HepG2 (cell line): Measurements from ENCODE around the gene TLE2. TPM values are rescaled to one million over a fixed set of nuclear protein-coding genes. Genes with fewer than 3 reads are reported as not detected.

Experiments used
- ELF4 ChIP-seq: sonication (generic); formaldehyde crosslinking; IDR thresholded peaks from 2 replicates; pipeline ENCODE4 v1.5.0; 2020; ENCODE audit warnings: missing genetic modification reagents, mild to moderate bottlenecking, moderate library complexity, borderline replicate concordance
- MTA1 ChIP-seq: sonication (generic); formaldehyde crosslinking; IDR thresholded peaks from 2 replicates; pipeline ENCODE4 v1.4.0; 2020; ENCODE audit warnings: missing genetic modification reagents, mild to moderate bottlenecking, borderline replicate concordance
- NPAS2 ChIP-seq: sonication (generic); formaldehyde crosslinking; IDR thresholded peaks from 2 replicates; pipeline ENCODE4 v1.8.0; 2022; ENCODE audit warnings: mild to moderate bottlenecking, missing genetic modification reagents, borderline replicate concordance
- SRF ChIP-seq: IDR thresholded peaks from 2 replicates; pipeline ENCODE4 v1.6.1; 2011; ENCODE audit warnings: mild to moderate bottlenecking, low read depth, low read length, moderate library complexity
- ZFP62 ChIP-seq: sonication (generic); formaldehyde crosslinking; IDR thresholded peaks from 2 replicates; pipeline ENCODE4 v1.4.0; 2020; ENCODE audit warnings: missing genetic modification reagents
- ZSCAN9 ChIP-seq: IDR thresholded peaks from 2 replicates; pipeline ENCODE4 v1.6.1; 2016; ENCODE audit warnings: borderline replicate concordance
- polyA plus RNA-seq, 8 experiments: library from polyadenylated mRNA; depleted of rRNA in 3 of 8; stranded (reverse) in 7 of 8; unstranded in 1 of 8; fragments of >200 nt; fragmentation: Illumina TruSeq in 4 of 8; extraction: Trizol in 4 of 8; gene quantifications; 2 replicates each; pipeline versions ENCODE4 v1.2.1 to v1.2.3, GENCODE V29; 2011 to 2016; ENCODE audit warnings: low read depth in 4 of 8, missing spikeins in 1 of 8, mixed read lengths in 1 of 8; ENCODE audit not compliant: insufficient read depth in 1 of 8
- total RNA-seq, 5 experiments: library from RNA; depleted of rRNA; stranded (reverse); fragments of >200 nt; fragmentation: Illumina TruSeq; extraction: Trizol; gene quantifications; 2 replicates each; pipeline ENCODE4 v1.2.3, GENCODE V29; 2016; ENCODE audit warnings: low read depth in 1 of 5
- TF ChIP-seq, protein P1 (sequence below): sonication (generic); formaldehyde crosslinking; IDR thresholded peaks from 2 replicates; pipeline ENCODE4 v1.5.1; 2020; ENCODE audit warnings: mild to moderate bottlenecking, missing genetic modification reagents, borderline replicate concordance
- TF ChIP-seq, protein P2 (sequence below): sonication (generic); formaldehyde crosslinking; IDR thresholded peaks from 2 replicates; pipeline ENCODE4 v1.9.0; 2021; ENCODE audit warnings: mild to moderate bottlenecking, missing genetic modification reagents
- TF ChIP-seq, protein P3 (sequence below): IDR thresholded peaks from 2 replicates; pipeline ENCODE4 v1.6.1; 2012; ENCODE audit warnings: low read length, improper control_type of control experiment

Gene TLE2
- total and polyA plus RNA-seq, 2 of the 13 experiments (the other 11 are each of a cell fraction or from before 2014, with no cell fraction given), result 0.07 to 0.81 TPM

DNA sequence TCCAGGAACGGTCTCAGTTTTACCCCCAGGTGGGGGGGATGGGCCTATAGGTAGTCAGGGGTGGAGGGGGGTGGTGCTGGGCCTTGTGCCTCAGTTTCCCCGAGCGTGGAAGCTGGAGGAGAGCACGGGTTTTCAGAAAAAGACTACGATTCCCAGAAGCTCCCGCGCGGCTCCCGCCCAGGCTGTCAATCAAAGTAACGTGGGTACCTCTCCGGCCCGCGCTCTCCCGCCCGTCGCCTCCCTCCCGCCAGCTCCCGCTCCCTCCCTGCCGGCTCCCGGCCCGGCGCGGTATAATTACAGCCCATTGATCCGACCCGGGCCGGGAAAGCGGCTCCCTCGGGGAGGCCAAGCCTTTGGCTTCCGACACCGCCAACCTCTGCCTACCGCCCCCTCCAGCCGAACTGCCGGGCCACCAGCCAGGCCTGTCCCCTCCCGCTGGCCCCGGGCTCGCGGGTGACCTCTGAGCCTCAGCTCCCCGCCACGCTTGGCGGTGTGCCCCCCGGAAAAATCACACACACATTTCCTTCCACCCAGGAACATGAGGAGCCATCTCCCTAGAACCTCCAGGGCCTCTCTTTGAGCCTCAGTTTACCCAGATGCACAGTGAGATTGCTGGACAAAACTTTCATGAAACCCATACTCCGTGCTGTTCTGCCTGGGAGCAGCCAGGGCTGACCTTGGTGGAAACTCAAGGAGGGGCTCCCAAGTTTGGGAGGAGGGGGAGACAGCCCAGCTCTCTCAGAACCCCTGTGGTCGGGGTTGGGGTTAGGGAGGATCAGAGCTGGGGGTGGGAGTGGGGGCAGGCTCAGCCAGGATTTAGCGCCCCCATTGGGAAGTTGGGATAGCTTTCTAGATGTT lies 7.3 kb upstream of the TLE2 start (continued):
- TF ChIP-seq SRF (no peak), ZSCAN9 (CRISPR knock-in tag) (peak; percentile 94), MTA1 (CRISPR knock-in tag) (peak; percentile 79), ELF4 (no peak), ZFP62 (no peak), NPAS2 (CRISPR knock-in tag) (no peak)
- TF ChIP-seq, protein P1, sequence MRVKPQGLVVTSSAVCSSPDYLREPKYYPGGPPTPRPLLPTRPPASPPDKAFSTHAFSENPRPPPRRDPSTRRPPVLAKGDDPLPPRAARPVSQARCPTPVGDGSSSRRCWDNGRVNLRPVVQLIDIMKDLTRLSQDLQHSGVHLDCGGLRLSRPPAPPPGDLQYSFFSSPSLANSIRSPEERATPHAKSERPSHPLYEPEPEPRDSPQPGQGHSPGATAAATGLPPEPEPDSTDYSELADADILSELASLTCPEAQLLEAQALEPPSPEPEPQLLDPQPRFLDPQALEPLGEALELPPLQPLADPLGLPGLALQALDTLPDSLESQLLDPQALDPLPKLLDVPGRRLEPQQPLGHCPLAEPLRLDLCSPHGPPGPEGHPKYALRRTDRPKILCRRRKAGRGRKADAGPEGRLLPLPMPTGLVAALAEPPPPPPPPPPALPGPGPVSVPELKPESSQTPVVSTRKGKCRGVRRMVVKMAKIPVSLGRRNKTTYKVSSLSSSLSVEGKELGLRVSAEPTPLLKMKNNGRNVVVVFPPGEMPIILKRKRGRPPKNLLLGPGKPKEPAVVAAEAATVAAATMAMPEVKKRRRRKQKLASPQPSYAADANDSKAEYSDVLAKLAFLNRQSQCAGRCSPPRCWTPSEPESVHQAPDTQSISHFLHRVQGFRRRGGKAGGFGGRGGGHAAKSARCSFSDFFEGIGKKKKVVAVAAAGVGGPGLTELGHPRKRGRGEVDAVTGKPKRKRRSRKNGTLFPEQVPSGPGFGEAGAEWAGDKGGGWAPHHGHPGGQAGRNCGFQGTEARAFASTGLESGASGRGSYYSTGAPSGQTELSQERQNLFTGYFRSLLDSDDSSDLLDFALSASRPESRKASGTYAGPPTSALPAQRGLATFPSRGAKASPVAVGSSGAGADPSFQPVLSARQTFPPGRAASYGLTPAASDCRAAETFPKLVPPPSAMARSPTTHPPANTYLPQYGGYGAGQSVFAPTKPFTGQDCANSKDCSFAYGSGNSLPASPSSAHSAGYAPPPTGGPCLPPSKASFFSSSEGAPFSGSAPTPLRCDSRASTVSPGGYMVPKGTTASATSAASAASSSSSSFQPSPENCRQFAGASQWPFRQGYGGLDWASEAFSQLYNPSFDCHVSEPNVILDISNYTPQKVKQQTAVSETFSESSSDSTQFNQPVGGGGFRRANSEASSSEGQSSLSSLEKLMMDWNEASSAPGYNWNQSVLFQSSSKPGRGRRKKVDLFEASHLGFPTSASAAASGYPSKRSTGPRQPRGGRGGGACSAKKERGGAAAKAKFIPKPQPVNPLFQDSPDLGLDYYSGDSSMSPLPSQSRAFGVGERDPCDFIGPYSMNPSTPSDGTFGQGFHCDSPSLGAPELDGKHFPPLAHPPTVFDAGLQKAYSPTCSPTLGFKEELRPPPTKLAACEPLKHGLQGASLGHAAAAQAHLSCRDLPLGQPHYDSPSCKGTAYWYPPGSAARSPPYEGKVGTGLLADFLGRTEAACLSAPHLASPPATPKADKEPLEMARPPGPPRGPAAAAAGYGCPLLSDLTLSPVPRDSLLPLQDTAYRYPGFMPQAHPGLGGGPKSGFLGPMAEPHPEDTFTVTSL (CRISPR knock-in tag), result peak; percentile 64; the same call in 1 of the 2 replicates
- TF ChIP-seq, protein P2, sequence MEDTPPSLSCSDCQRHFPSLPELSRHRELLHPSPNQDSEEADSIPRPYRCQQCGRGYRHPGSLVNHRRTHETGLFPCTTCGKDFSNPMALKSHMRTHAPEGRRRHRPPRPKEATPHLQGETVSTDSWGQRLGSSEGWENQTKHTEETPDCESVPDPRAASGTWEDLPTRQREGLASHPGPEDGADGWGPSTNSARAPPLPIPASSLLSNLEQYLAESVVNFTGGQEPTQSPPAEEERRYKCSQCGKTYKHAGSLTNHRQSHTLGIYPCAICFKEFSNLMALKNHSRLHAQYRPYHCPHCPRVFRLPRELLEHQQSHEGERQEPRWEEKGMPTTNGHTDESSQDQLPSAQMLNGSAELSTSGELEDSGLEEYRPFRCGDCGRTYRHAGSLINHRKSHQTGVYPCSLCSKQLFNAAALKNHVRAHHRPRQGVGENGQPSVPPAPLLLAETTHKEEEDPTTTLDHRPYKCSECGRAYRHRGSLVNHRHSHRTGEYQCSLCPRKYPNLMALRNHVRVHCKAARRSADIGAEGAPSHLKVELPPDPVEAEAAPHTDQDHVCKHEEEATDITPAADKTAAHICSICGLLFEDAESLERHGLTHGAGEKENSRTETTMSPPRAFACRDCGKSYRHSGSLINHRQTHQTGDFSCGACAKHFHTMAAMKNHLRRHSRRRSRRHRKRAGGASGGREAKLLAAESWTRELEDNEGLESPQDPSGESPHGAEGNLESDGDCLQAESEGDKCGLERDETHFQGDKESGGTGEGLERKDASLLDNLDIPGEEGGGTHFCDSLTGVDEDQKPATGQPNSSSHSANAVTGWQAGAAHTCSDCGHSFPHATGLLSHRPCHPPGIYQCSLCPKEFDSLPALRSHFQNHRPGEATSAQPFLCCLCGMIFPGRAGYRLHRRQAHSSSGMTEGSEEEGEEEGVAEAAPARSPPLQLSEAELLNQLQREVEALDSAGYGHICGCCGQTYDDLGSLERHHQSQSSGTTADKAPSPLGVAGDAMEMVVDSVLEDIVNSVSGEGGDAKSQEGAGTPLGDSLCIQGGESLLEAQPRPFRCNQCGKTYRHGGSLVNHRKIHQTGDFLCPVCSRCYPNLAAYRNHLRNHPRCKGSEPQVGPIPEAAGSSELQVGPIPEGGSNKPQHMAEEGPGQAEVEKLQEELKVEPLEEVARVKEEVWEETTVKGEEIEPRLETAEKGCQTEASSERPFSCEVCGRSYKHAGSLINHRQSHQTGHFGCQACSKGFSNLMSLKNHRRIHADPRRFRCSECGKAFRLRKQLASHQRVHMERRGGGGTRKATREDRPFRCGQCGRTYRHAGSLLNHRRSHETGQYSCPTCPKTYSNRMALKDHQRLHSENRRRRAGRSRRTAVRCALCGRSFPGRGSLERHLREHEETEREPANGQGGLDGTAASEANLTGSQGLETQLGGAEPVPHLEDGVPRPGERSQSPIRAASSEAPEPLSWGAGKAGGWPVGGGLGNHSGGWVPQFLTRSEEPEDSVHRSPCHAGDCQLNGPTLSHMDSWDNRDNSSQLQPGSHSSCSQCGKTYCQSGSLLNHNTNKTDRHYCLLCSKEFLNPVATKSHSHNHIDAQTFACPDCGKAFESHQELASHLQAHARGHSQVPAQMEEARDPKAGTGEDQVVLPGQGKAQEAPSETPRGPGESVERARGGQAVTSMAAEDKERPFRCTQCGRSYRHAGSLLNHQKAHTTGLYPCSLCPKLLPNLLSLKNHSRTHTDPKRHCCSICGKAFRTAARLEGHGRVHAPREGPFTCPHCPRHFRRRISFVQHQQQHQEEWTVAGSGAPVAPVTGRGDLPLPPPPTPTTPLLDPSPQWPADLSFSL (CRISPR knock-in tag), result no peak
- TF ChIP-seq, protein P3, sequence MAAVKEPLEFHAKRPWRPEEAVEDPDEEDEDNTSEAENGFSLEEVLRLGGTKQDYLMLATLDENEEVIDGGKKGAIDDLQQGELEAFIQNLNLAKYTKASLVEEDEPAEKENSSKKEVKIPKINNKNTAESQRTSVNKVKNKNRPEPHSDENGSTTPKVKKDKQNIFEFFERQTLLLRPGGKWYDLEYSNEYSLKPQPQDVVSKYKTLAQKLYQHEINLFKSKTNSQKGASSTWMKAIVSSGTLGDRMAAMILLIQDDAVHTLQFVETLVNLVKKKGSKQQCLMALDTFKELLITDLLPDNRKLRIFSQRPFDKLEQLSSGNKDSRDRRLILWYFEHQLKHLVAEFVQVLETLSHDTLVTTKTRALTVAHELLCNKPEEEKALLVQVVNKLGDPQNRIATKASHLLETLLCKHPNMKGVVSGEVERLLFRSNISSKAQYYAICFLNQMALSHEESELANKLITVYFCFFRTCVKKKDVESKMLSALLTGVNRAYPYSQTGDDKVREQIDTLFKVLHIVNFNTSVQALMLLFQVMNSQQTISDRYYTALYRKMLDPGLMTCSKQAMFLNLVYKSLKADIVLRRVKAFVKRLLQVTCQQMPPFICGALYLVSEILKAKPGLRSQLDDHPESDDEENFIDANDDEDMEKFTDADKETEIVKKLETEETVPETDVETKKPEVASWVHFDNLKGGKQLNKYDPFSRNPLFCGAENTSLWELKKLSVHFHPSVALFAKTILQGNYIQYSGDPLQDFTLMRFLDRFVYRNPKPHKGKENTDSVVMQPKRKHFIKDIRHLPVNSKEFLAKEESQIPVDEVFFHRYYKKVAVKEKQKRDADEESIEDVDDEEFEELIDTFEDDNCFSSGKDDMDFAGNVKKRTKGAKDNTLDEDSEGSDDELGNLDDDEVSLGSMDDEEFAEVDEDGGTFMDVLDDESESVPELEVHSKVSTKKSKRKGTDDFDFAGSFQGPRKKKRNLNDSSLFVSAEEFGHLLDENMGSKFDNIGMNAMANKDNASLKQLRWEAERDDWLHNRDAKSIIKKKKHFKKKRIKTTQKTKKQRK, result no peak
